Right cardiac atrium (tissue), 5 donors: ENCODE measurements around the gene SIK2. TPM values are rescaled to one million over a fixed set of nuclear protein-coding genes. Genes with fewer than 3 reads are reported as not detected.

ENCODE experiments used
- ATAC-seq, 2 donors: fragments of 200-7000 bp; cut with Tn5 transposase; one replicate each; pipeline versions ENCODE4 v1.8.0 to v1.9.1; 2020; ENCODE audit warnings: moderate library complexity in 2 of 2, mild to moderate bottlenecking in 1 of 2
- DNase-seq, 3 donors: peaks; one replicate each; pipeline ENCODE4 v3.0.0-alpha.2; 2020
- H3K27ac ChIP-seq: one replicate; pipeline ENCODE4 v1.5.1; 2013; ENCODE audit warnings: mild to moderate bottlenecking, low read length, control low read depth, moderate library complexity
- H3K27me3 ChIP-seq: one replicate; pipeline ENCODE4 v1.6.1; 2013; ENCODE audit not compliant: control insufficient read depth, insufficient read depth
- H3K4me1 ChIP-seq: one replicate; pipeline ENCODE4 v1.6.1; 2013; ENCODE audit warnings: low read length; ENCODE audit not compliant: control insufficient read depth, insufficient read depth
- H3K4me3 ChIP-seq: one replicate; pipeline ENCODE4 v1.5.1; 2013; ENCODE audit warnings: low read length, control low read depth
- H3K9me3 ChIP-seq: one replicate; pipeline ENCODE4 v1.6.1; 2013; ENCODE audit warnings: low read length; ENCODE audit not compliant: control insufficient read depth
- WGBS: extraction: QIAGEN DNeasy Blood & Tissue Kit; methylation state at CpG from one replicate; pipeline ENCODE4 v1.1.7; 2013; 5-methylcytosine and 5-hydroxymethylcytosine counted together
- intact Hi-C, 4 donors: fragments of 100-400 bp; cut with DNase I; formaldehyde crosslinking; loops; one replicate each; pipeline versions ENCODE4 v1.11.0 to v1.14.0; 2022 to 2023
- polyA plus RNA-seq: library from polyadenylated mRNA; stranded (reverse); fragments of 200-250 nt; gene quantifications from one replicate; pipeline ENCODE4 v1.2.3, GENCODE V29; 2013
- total RNA-seq, 4 donors: library from RNA; stranded (reverse); fragmentation: NEBNext Ultra II Directional; extraction: Animal tissue kit (Norgen Biotek cat#: 25700); gene quantifications; one replicate each; pipeline ENCODE4 v1.2.1, GENCODE V29; 2021
- donor health status: healthy with polysubstance abuse.
- donor health status: DM: no; HTN: yes; CAD: no.
- donor health status: DM: no; HTN: no; CAD: no.
- donor health status: DM: no; HTN: yes; CAD: no; lungs with severe emphysema.
- donor health status: DM: yes; HTN: yes; CAD: no.

The SIK2 gene
- total and polyA plus RNA-seq, 5 donors = 7.4 to 51.7 (median 21.5) TPM

GRCh38 chr11:111601636-111601978, 642 bp upstream of the SIK2 start:
- intact Hi-C loops = loop anchor here (5.0 to 10.0 kb wide), 3 partner anchors 93 to 241 kb away; no protein-coding TSS in a partner anchor
- ATAC-seq = no peak

GRCh38 chr11:111602865-111603610, 789 bp downstream of the SIK2 start:
- intact Hi-C loops = loop anchor here (2.0 to 10.0 kb wide), 4 partner anchors 92 to 239 kb away; no protein-coding TSS in a partner anchor
- WGBS = 1% methylated on average over 44 of the region's 44 CpGs
- peak in 1 of 3 donors; percentile 78 for DNase-seq
- H3K4me3 ChIP-seq = peak overlapping the region; percentile 91
- ATAC-seq = peak; percentile 37 to 43
- H3K27ac ChIP-seq = peak overlapping the region; percentile 86
- no peaks in the 10 kb centered on the region for H3K4me1 ChIP-seq
- H3K9me3 ChIP-seq = no peaks in the 10 kb centered on the region
- no peaks in the 10 kb centered on the region for H3K27me3 ChIP-seq

More at GRCh38 chr11:111601636-111601978, 642 bp upstream of the SIK2 start:
- Histone ChIP-seq H3K4me1 (no peaks in the 10 kb centered on the region), H3K27ac (peak overlapping the region; percentile 22), H3K4me3 (peak overlapping the region; percentile 91), H3K27me3 (no peaks in the 10 kb centered on the region), H3K9me3 (no peaks in the 10 kb centered on the region)
- DNase-seq = no peak
- WGBS = 16% methylated on average over 9 of the region's 9 CpGs

- Histone ChIP-seq H3K4me3 (peak overlapping the region; percentile 91), H3K27ac (peak overlapping the region; percentile 80), H3K27me3 (no peaks in the 10 kb centered on the region), H3K4me1 (no peaks in the 10 kb centered on the region), H3K9me3 (no peaks in the 10 kb centered on the region)
- WGBS = 8% methylated on average over 7 of the region's 7 CpGs
- DNase-seq (no peak), ATAC-seq (no peak)
- intact Hi-C loops = loop anchor here (2.0 to 10.0 kb wide), 4 partner anchors 91 to 239 kb away; no protein-coding TSS in a partner anchor
Measured at GRCh38 chr11:111603611-111604130, 1.4 kb downstream of the SIK2 start.

DNA sequence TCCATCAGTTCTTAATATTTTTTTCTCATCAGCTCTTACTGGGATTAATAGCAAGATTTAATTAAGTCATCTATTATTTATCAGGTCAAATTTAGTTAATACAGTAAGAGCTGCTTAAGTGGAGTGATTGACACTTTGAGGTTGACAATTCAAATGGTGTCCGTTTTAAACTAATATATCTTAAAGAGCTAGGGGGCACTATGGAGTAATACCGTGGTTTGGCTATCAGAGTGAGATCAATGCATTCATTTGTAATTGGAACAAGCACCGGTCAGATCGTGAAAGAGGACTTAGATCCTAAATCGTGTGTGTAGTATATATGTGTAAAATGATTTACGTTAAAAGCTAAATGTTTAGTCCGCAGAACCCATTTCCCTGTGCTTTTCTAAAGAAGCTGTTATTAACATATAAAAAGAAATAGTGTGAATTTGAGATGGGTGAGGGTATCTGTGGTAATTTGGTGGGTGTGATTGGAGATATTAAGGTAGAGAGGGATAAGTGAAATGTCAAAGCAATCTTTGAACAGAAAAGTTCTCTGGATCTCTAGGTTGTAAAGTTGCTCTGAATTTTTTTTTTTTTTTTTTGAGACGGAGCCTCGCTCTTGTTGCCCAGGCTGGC, 2.3 kb downstream of the SIK2 start:
- ATAC-seq (no peak), DNase-seq (no peak)
- no peaks in the 10 kb centered on the region for H3K4me1 ChIP-seq
- no peaks in the 10 kb centered on the region for H3K9me3 ChIP-seq
- H3K4me3 ChIP-seq = peak overlapping the region; percentile 91
- intact Hi-C loops = loop anchor here (5.0 to 10.0 kb wide), 3 partner anchors 90 to 238 kb away; no protein-coding TSS in a partner anchor
- WGBS = 35% methylated on average over 9 of the region's 9 CpGs
- H3K27ac ChIP-seq = no peak overlapping the region
- no peaks in the 10 kb centered on the region for H3K27me3 ChIP-seq

GRCh38 chr11:111605681-111606080, 3.4 kb downstream of the SIK2 start:
- 36% methylated on average over 4 of the region's 4 CpGs for WGBS

DNA sequence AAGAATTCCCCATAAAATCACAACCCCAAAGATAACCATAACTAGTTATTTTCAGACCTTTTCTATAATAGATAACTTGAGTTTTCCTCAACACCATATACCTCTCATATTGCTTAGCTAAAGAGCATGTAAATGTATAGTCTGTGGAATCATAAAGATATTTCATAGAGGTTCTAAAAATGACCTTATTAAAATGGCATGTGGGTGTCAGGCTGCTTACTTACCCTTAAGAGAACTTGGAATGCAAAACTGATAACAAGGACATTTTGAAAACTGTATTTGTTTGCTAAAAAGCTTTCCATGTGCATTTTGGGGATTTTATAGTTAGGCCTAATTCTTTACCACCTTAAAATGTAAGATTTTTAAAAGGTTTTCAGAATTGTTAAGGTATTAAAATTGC, 4.7 kb downstream of the SIK2 start:
- Histone ChIP-seq H3K27ac (no peak overlapping the region), H3K9me3 (no peaks in the 10 kb centered on the region), H3K4me3 (no peak overlapping the region), H3K27me3 (no peaks in the 10 kb centered on the region), H3K4me1 (no peaks in the 10 kb centered on the region)
- DNase-seq (no peak), ATAC-seq (no peak)
- intact Hi-C loops = loop anchor here in 1 of 4 donors (10.0 kb wide), 1 partner anchor 88 kb away; no protein-coding TSS in a partner anchor

More at GRCh38 chr11:111605681-111606080, 3.4 kb downstream of the SIK2 start:
- Histone ChIP-seq H3K4me1 (no peaks in the 10 kb centered on the region), H3K27ac (no peak overlapping the region), H3K27me3 (no peaks in the 10 kb centered on the region), H3K4me3 (no peak overlapping the region), H3K9me3 (no peaks in the 10 kb centered on the region)
- intact Hi-C loops = loop anchor here in 1 of 4 donors (10.0 kb wide), 1 partner anchor 89 kb away; no protein-coding TSS in a partner anchor
- no peak for DNase-seq
- no peak for ATAC-seq

DNA sequence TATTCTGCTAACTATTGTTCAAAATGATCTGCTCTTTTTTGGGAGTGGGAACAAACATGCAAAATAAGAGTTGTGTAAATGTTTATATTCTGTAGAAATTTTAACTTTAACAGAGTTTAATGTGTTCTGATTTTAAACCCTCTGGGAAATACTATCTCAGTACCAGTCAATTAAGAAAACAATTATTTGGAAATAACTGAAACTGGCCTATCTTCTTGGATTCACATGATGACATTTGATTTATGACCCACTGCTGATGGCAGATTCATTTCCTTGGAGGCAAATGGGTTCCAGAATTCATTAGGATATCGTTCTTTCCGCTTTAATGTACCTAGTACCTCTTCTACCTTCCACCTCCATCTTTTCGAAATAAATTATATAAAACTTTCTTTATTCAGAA, 5.5 kb downstream of the SIK2 start:
- H3K27me3 ChIP-seq = no peaks in the 10 kb centered on the region
- intact Hi-C loops = loop anchor here in 1 of 4 donors (10.0 kb wide), 1 partner anchor 87 kb away; no protein-coding TSS in a partner anchor

DNA sequence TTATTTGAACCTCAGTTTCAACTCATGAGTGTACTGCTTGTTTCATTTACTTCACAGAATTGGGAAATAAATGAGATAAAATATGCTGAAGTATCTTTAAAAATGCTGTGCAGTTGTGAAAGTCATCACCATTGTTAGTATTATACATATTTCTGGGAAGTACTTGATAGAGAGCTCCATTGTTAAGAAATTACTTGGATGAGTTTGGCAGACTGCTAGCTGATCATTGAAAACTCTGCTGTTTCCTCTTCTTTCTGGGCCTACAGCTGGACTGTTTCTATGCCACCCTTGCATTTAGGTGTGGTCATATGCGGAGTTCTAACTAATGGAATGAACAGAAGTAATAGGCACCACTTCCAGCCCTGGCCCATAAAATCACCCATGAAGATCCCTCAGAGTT, 10.0 kb downstream of the SIK2 start:
- DNase-seq = no peak
- peak in 1 of 2 donors; percentile 66 for ATAC-seq
- intact Hi-C loops = no loop called here
- Histone ChIP-seq H3K4me3 (no peak overlapping the region), H3K27me3 (no peaks in the 10 kb centered on the region), H3K27ac (no peak overlapping the region), H3K9me3 (no peaks in the 10 kb centered on the region), H3K4me1 (peaks cover 2% of the 10 kb centered on the region)
- WGBS = 51% methylated on average over 1 of the region's 1 CpG

More for the DNA sequence above, 5.5 kb downstream of the SIK2 start:
- H3K4me1 ChIP-seq = peaks cover 2% of the 10 kb centered on the region
- ATAC-seq = no peak
- H3K9me3 ChIP-seq = no peaks in the 10 kb centered on the region
- no peak overlapping the region for H3K27ac ChIP-seq
- DNase-seq = no peak
- no peak overlapping the region for H3K4me3 ChIP-seq
- 78% methylated on average over 3 of the region's 3 CpGs for WGBS

GRCh38 chr11:111617286-111617685, 15.0 kb downstream of the SIK2 start:
- intact Hi-C loops = no loop called here

GRCh38 chr11:111620518-111620917, 18.3 kb downstream of the SIK2 start:
- intact Hi-C loops = no loop called here
- no peak overlapping the region for H3K4me3 ChIP-seq
- ATAC-seq = no peak
- H3K27ac ChIP-seq = no peak overlapping the region
- H3K9me3 ChIP-seq = no peaks in the 10 kb centered on the region
- no peak for DNase-seq
- H3K4me1 ChIP-seq = peaks cover 2% of the 10 kb centered on the region
- no peaks in the 10 kb centered on the region for H3K27me3 ChIP-seq

More at GRCh38 chr11:111617286-111617685, 15.0 kb downstream of the SIK2 start:
- 92% methylated on average over 4 of the region's 4 CpGs for WGBS
- Histone ChIP-seq H3K27me3 (no peaks in the 10 kb centered on the region), H3K4me1 (peaks cover 2% of the 10 kb centered on the region), H3K9me3 (no peaks in the 10 kb centered on the region), H3K27ac (no peak overlapping the region), H3K4me3 (no peak overlapping the region)
- ATAC-seq (no peak), DNase-seq (no peak)

GRCh38 chr11:111623527-111624030, 21.3 kb downstream of the SIK2 start:
- 88% methylated on average over 4 of the region's 4 CpGs for WGBS
- intact Hi-C loops = no loop called here
- ATAC-seq (peak; percentile 21 to 47), DNase-seq (no peak)
- Histone ChIP-seq H3K9me3 (no peaks in the 10 kb centered on the region), H3K27ac (no peak overlapping the region), H3K4me1 (peaks cover 4% of the 10 kb centered on the region), H3K27me3 (no peaks in the 10 kb centered on the region), H3K4me3 (no peak overlapping the region)
